ENCODE measurements around the gene ASPSCR1. TPM values are rescaled to one million over a fixed set of nuclear protein-coding genes. Genes with fewer than 3 reads are reported as not detected.
A peak's percentile ranks its signal among the peaks of the same experiment; 100 is the strongest.

ASPSCR1 gene
- total and polyA plus RNA-seq, 2 of the 13 experiments (the other 11 are each of a cell fraction or from before 2014, with no cell fraction given), result 274 to 314 TPM

DNA sequence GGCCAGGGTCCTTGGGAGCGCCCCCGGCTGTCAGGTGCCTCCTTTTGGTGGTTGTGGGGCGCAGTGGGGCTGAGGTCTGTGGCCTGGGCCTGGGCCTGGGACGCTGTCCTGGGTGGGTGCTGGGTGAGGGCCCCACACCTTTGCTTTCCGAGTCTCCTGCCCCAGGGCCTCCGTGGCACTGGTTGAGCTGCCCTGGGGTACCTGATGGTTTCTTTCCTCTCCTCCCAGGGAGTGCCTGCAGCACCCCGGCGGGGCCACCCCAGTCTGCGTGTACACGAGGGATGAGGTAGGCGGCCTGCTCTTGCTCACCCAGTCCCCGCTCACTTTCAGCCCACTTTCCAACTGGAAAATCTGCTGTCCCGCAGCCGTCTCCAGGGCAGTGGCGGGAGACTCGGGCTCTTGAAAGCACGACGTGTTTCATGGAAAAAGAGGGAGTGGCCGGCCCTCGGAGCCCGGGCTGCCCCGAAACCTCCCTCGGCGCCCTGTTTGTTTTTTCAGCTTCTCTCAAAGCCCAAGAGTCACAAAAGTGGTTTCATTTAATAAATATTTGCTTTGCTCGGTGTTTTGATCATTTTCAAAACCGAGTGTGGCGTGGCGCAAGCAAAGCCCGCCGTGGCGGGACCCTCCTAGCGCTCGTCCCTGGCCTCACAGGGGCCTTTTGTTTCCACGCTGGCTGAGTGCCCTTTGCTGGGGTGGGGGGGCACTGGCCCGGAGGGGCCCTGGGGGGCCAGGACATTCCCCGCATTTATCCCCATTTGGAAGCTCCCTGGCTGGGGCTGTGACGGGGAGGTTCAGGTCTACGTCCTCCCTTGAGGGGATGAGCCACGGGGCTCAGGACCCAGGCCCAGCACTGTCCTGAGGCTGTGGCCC lies 17.4 kb downstream of the ASPSCR1 start (continued):
- TF ChIP-seq, protein P1, sequence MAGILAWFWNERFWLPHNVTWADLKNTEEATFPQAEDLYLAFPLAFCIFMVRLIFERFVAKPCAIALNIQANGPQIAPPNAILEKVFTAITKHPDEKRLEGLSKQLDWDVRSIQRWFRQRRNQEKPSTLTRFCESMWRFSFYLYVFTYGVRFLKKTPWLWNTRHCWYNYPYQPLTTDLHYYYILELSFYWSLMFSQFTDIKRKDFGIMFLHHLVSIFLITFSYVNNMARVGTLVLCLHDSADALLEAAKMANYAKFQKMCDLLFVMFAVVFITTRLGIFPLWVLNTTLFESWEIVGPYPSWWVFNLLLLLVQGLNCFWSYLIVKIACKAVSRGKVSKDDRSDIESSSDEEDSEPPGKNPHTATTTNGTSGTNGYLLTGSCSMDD (CRISPR knock-in tag; IDR thresholded peaks at IDR 0.05), result no peak
- TF ChIP-seq ZNF30 (CRISPR knock-in tag; IDR thresholded peaks at IDR 0.05) (peak; percentile 92), JARID2 (CRISPR knock-in tag; IDR thresholded peaks at IDR 0.05; ENCODE audit: insufficient replicate concordance) (peak; percentile 23), ZKSCAN8 (CRISPR knock-in tag; IDR thresholded peaks at IDR 0.05; ENCODE audit: borderline replicate concordance) (peak; percentile 16; the same call in 1 of the 2 replicates), ZNF781 (CRISPR knock-in tag; IDR thresholded peaks at IDR 0.05; ENCODE audit: borderline replicate concordance, not compliant biosample characterization) (no peak), RXRB (CRISPR knock-in tag; IDR thresholded peaks at IDR 0.05; ENCODE audit: borderline replicate concordance) (peak; percentile 65), SKI (IDR thresholded peaks at IDR 0.05; ENCODE audit: partially characterized antibody) (peak; percentile 74), ZNF510 (CRISPR knock-in tag; IDR thresholded peaks at IDR 0.05; ENCODE audit: low read depth) (peak; percentile 6; the same call in 1 of the 2 replicates), FOXJ3 (CRISPR knock-in tag; IDR thresholded peaks at IDR 0.05; ENCODE audit: borderline replicate concordance) (peak; percentile 90; the same call in 1 of the 2 replicates), JUNB (CRISPR knock-in tag; IDR thresholded peaks at IDR 0.05; ENCODE audit: borderline replicate concordance) (no peak), ZNF256 (CRISPR knock-in tag; conservative IDR thresholded peaks at IDR 0.05) (peak; percentile 49; the same call in 1 of the 2 replicates), PHF5A (CRISPR knock-in tag; IDR thresholded peaks at IDR 0.05; ENCODE audit: low read depth, unreplicated experiment) (peak; percentile 18), KLF13 (CRISPR knock-in tag; IDR thresholded peaks at IDR 0.05) (peak; percentile 1; the same call in 1 of the 2 replicates)
- TF ChIP-seq, protein P2, sequence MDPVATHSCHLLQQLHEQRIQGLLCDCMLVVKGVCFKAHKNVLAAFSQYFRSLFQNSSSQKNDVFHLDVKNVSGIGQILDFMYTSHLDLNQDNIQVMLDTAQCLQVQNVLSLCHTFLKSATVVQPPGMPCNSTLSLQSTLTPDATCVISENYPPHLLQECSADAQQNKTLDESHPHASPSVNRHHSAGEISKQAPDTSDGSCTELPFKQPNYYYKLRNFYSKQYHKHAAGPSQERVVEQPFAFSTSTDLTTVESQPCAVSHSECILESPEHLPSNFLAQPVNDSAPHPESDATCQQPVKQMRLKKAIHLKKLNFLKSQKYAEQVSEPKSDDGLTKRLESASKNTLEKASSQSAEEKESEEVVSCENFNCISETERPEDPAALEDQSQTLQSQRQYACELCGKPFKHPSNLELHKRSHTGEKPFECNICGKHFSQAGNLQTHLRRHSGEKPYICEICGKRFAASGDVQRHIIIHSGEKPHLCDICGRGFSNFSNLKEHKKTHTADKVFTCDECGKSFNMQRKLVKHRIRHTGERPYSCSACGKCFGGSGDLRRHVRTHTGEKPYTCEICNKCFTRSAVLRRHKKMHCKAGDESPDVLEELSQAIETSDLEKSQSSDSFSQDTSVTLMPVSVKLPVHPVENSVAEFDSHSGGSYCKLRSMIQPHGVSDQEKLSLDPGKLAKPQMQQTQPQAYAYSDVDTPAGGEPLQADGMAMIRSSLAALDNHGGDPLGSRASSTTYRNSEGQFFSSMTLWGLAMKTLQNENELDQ (CRISPR knock-in tag; IDR thresholded peaks at IDR 0.05; ENCODE audit: borderline replicate concordance), result peak; percentile 12; the same call in 1 of the 2 replicates
- TF ChIP-seq, protein P3, sequence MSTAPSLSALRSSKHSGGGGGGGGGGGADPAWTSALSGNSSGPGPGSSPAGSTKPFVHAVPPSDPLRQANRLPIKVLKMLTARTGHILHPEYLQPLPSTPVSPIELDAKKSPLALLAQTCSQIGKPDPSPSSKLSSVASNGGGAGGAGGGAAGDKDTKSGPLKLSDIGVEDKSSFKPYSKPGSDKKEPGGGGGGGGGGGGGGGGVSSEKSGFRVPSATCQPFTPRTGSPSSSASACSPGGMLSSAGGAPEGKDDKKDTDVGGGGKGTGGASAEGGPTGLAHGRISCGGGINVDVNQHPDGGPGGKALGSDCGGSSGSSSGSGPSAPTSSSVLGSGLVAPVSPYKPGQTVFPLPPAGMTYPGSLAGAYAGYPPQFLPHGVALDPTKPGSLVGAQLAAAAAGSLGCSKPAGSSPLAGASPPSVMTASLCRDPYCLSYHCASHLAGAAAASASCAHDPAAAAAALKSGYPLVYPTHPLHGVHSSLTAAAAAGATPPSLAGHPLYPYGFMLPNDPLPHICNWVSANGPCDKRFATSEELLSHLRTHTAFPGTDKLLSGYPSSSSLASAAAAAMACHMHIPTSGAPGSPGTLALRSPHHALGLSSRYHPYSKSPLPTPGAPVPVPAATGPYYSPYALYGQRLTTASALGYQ (CRISPR knock-in tag; IDR thresholded peaks at IDR 0.05), result peak; percentile 88
- TF ChIP-seq, protein P4, sequence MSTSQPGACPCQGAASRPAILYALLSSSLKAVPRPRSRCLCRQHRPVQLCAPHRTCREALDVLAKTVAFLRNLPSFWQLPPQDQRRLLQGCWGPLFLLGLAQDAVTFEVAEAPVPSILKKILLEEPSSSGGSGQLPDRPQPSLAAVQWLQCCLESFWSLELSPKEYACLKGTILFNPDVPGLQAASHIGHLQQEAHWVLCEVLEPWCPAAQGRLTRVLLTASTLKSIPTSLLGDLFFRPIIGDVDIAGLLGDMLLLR (CRISPR knock-in tag; IDR thresholded peaks at IDR 0.05), result no peak; the same call in 1 of the 2 replicates
- TF ChIP-seq, protein P5, sequence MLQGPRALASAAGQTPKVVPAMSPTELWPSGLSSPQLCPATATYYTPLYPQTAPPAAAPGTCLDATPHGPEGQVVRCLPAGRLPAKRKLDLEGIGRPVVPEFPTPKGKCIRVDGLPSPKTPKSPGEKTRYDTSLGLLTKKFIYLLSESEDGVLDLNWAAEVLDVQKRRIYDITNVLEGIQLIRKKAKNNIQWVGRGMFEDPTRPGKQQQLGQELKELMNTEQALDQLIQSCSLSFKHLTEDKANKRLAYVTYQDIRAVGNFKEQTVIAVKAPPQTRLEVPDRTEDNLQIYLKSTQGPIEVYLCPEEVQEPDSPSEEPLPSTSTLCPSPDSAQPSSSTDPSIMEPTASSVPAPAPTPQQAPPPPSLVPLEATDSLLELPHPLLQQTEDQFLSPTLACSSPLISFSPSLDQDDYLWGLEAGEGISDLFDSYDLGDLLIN (CRISPR knock-in tag; IDR thresholded peaks at IDR 0.05; ENCODE audit: borderline replicate concordance), result peak; percentile 46; the same call in 1 of the 2 replicates
- TF ChIP-seq, protein P6, sequence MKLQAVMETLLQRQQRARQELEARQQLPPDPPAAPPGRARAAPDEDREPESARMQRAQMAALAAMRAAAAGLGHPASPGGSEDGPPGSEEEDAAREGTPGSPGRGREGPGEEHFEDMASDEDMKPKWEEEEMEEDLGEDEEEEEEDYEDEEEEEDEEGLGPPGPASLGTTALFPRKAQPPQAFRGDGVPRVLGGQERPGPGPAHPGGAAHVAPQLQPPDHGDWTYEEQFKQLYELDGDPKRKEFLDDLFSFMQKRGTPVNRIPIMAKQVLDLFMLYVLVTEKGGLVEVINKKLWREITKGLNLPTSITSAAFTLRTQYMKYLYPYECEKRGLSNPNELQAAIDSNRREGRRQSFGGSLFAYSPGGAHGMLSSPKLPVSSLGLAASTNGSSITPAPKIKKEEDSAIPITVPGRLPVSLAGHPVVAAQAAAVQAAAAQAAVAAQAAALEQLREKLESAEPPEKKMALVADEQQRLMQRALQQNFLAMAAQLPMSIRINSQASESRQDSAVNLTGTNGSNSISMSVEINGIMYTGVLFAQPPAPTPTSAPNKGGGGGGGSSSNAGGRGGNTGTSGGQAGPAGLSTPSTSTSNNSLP (IDR thresholded peaks at IDR 0.05; ENCODE audit: low read depth, low read length), result 0 out of 2 replicates have a peak, but pooled peaks have one; percentile 27
